Activated CD4-positive, CD25-positive, alpha-beta regulatory T cell treated with anti-CD3 and anti-CD28 coated beads, Interleukin-2, amount 50 U/mL, for 16 hours (primary cell): ENCODE results near the gene NLRC5.

Experiments used
- DNase-seq: peaks from one replicate; pipeline ENCODE4 v3.0.0-alpha.2; 2020; ENCODE audit warnings: low read depth, low spot score

Gene NLRC5

DNA sequence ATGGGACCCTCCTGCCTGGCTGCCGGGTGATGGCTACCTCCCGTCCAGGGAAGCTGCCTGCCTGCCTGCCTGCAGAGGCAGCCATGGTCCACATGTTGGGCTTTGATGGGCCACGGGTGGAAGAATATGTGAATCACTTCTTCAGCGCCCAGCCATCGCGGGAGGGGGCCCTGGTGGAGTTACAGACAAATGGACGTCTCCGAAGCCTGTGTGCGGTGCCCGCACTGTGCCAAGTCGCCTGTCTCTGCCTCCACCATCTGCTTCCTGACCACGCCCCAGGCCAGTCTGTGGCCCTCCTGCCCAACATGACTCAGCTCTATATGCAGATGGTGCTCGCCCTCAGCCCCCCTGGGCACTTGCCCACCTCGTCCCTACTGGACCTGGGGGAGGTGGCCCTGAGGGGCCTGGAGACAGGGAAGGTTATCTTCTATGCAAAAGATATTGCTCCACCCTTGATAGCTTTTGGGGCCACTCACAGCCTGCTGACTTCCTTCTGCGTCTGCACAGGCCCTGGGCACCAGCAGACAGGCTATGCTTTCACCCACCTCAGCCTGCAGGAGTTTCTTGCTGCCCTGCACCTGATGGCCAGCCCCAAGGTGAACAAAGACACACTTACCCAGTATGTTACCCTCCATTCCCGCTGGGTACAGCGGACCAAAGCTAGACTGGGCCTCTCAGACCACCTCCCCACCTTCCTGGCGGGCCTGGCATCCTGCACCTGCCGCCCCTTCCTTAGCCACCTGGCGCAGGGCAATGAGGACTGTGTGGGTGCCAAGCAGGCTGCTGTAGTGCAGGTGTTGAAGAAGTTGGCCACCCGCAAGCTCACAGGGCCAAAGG is 36.8 kb downstream of the NLRC5 start:
- DNase-seq = no peak

DNA sequence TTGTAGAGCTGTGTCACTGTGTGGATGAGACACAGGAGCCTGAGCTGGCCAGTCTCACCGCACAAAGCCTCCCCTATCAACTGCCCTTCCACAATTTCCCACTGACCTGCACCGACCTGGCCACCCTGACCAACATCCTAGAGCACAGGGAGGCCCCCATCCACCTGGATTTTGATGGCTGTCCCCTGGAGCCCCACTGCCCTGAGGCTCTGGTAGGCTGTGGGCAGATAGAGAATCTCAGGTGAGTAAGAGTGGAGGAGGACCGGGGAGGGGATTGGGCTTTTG is 37.4 kb downstream of the NLRC5 start:
- no peak for DNase-seq

DNA sequence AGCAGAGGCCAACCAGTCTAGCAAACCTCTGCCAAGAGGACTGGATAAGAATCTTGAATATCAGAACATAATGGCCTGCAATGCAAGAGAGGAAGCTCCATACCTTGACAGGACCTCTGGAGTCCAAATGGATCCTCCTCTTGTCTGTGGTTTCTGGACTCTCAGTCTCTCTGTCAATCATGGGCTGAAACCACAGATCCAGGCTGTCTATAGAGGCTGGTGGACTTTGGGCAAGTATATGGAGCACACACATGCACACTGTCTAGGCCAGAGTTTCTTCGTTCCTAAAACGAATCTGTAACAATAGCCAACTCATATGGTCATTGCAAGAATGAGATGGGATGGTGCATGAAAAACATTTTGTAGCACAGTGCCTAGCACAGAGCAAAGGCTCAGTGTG is 37.7 kb downstream of the NLRC5 start:
- no peak for DNase-seq

DNA sequence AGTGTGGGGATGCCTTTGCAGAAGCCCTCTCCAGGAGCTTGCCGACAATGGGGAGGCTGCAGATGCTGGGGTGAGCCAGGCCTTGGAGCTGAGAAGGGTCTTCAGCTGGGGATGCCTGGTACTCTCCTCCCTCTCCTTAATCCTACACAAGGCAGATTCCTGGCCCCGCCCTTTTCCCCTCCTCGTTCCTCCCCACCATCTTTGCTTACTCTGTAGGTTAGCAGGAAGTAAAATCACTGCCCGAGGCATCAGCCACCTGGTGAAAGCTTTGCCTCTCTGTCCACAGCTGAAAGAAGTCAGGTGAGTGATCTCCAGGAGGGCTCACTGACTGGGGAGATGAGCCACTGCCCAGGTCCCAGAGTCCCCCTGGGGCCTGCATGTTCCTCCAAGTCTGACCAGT is 38.7 kb downstream of the NLRC5 start:
- no peak for DNase-seq

DNA sequence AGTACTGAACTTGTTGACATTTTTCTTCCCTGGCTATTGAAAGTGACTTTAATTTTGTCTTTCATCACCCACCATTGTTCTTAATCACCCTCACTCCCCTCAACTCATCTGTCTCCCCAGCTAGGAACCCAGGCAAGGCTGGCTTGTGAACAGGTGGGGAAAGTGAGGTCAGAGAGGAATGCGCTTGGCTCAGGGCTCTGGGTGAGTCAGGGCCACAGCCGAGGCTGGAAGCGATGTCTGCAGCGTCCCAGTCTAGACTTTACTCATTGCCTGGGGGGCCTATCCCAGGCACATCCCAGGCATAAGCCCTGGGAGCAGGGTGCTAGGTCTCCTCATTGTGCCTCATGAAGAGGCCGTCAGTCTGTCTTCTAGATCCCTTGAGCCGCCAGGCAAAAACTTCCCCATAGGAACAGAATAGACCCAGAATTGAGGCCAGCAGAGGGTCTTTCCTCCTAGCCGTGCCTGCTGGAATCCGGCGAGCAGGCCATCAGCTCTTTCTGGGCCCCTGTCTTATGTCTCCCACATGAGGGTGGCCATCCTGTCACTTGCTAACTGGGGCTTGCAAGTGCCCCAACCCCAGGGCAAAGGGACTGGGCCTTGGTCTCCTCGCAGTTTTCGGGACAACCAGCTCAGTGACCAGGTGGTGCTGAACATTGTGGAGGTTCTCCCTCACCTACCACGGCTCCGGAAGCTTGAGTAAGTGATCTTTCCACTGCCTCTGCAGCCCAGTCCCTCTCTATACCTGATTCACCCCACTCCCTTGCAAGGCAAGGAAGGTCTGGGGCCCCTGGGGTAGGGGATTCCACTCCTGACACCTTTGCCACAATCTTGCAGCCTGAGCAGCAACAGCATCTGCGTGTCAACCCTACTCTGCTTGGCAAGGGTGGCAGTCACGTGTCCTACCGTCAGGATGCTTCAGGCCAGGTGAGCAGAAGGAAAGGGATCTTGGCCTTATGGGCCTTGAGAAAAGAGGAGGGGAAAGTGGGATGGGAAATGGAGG is 40.1 kb downstream of the NLRC5 start:
- no peak for DNase-seq

DNA sequence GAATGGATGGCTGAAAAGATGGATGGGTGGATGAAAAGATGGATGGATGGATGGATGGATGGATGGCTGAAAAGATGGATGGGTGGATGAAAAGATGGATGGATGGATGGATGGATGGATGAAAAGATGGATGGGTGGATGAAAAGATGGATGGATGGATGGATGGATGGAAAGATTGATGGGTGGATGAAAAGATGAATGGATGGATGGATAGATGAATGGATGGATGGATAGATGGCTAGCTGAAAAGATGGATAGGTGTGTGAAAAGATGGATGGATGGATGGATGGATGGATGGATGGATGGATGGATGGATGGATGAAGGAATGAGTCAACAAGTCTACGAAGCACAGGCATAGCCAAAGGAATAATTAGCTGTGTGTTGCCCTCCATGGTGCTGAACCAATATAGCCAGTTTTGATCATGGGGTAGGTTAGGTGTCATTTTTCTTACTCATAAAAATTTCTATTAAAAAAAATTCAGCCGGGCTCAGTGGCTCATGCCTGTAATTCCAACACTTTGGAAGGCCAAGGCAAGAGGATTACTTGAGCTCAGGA is 41.1 kb downstream of the NLRC5 start:
- no peak for DNase-seq

DNA sequence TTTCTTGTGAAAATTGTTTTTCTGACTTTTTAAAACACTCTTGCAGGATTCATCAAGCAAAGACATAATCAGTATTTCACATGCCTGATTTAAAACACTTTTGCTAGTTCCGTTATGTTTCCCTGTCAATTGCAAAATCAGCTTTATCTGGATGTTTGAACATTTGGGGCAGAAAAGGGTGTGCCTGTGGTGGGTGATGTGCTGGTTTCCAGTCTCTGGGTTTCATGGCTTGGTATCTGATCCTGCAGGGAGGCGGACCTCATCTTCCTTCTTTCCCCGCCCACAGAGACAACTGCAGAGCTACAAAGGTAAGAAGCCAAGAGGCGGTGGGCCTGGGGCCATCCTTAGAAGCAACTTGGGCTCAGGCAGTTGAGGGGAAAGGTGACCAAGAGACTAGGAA is 41.8 kb downstream of the NLRC5 start:
- no peak for DNase-seq

DNA sequence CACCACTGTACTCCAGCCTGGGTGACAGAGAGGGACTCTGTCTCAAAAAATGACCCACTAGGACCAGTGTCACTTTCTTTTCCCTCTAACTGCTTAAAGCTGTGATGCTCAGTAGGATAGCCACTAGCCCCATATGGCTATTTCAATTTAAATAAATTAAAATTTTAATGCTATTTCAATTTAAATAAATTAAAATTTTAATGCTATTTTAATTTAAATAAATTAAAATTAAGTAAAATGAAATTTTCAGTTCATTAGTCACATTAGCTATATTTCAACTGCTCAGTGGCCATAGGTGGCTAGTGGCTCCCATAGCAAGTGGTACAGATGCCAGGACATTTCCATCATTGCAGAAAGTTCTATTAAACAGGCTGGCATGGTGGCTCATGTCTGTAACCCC is 43.0 kb downstream of the NLRC5 start:
- no peak for DNase-seq

DNA sequence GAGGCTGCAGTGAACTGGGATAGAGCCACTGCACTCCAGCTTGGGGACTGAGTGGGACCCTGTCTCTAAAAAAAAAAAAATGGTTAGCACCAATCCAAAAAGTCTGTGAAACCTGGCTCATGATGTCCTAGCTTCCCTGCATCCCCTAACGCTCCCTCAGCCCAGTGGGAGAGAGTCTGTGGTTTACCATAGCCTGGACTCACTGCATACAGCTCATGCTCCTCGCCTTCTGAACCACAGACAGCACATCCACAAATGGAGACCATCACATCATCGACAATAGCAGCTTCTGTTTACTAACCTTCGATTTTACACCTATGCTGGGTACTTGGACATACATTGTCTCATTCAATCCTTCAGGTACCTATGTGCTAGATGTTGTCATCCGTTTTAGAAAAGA is 43.6 kb downstream of the NLRC5 start:
- DNase-seq = no peak

DNA sequence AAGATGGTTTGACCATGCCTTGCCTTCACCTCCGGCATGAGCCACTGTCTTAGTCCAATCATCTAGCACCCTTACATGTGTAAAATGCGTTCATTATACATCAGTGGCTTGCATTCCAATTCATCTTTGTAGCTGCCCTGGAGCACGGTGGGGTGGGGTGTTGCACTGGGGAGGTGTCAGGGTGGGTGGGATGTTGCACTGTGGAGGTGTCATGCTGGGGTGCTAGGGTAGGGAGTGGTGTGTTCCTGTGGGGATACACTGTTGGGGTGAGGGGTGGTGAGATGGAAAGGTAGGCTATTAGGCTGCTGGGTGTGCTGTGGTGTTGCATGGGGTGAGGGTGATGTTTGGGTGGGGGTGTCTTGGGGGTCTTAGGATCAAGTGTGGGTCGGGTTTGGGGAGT is 47.0 kb downstream of the NLRC5 start:
- no peak for DNase-seq

DNA sequence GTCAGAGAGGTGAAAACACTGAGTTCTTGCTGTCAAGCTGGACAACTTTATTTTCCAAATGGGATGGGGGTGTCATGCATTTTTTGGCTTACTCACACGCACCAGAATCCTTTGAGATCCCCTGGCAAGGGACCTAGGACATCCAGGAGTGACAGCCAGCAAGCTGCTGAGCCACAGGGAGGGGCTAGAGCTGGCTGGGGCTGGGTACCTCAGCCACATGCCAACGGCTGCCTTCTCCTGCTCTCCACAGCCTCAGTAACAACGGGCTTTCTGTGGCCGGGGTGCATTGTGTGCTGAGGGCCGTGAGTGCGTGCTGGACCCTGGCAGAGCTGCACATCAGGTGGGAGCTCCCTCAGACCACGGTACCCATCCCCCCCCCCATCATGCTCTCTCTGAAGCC is 47.6 kb downstream of the NLRC5 start:
- DNase-seq = no peak

DNA sequence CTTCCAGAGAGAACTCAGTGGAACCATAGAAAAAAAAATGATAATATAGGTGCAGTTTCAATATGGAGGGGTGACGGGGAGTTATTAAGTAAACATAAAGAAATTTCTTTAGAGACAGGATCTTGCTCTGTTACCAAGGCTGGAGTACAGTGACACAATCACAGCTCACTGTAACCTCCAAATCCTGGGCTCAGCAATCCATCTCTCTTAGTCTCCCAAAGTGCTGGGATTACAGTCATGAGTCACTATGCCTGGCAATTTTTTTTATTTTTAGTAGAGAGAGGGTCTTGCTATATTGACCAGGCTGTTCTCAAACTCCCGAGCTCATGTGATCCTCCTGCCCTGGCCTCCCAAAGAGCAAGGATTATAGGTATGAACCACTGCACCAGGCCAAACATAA is 48.8 kb downstream of the NLRC5 start:
- no peak for DNase-seq

DNA sequence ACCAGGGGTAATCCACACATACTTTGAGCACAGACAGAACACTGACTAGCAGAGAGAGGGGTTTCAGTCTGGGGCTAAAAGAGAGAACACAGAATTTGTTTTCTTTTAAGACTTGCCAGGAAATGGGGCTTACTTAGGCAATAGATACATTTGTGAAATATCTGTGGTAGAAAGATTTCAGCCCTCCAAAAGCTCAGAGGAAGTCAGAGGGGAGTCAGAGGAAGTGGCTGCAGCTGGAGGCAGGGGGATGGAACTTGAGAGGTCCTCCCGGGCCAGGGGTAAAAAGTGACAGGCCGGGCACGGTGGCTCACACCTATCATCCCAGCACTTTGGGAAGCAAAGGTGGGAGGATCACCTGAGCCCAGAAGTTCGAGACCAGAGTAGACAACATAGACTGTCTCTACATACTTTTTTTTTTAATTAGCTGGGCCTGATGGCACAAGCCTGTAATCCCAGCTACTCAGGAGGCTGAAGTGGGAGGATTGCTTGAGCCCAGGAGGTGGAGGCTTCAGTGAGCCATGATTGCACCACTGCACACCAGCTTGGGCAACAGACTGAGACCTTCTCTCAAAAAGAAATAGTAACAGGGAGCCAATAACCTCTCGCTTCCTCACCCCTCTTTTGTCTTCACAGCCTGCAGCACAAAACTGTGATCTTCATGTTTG is 49.9 kb downstream of the NLRC5 start:
- no peak for DNase-seq

DNA sequence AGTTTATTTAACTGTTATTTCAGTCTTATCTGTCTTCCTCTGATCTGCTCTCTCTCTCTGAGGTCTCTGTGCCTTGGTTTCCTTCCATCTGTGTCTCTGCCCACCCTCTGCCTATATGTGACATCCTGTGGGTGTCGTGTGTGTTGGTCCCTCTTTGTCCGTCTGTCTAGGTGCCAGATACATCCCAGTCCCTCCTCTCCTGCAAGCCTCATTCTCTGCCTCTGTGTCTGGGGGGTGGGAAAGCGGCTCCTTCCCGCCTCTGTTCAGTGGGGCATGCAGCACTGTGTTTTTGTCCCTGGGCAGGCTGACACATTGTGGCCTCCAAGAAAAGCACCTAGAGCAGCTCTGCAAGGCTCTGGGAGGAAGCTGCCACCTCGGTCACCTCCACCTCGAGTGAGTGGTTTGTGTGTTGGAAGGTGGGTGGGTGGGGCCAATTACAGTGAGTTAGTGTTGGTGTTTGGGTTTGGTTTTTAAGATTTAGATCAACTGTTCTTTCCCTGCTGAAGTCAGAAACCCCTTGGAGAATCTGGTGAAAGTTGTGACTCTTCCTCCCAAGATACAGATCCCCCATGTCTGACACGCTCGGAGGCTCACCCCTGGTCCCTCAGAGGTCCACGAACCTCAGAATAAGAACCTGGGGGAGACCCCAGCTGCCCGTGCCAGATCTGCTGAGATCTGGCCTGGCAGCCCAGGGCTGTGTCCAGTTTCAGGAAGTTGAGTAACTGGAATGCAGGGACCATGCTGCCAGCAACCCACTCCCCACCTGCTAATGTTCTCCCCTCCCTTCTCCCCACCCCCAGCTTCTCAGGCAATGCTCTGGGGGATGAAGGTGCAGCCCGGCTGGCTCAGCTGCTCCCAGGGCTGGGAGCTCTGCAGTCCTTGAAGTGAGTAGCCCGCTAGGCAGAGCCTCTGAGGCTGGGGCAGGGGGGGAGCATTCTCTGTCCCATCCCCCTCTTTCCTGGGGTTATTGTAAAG is 52.1 kb downstream of the NLRC5 start:
- DNase-seq = peak; percentile 70

DNA sequence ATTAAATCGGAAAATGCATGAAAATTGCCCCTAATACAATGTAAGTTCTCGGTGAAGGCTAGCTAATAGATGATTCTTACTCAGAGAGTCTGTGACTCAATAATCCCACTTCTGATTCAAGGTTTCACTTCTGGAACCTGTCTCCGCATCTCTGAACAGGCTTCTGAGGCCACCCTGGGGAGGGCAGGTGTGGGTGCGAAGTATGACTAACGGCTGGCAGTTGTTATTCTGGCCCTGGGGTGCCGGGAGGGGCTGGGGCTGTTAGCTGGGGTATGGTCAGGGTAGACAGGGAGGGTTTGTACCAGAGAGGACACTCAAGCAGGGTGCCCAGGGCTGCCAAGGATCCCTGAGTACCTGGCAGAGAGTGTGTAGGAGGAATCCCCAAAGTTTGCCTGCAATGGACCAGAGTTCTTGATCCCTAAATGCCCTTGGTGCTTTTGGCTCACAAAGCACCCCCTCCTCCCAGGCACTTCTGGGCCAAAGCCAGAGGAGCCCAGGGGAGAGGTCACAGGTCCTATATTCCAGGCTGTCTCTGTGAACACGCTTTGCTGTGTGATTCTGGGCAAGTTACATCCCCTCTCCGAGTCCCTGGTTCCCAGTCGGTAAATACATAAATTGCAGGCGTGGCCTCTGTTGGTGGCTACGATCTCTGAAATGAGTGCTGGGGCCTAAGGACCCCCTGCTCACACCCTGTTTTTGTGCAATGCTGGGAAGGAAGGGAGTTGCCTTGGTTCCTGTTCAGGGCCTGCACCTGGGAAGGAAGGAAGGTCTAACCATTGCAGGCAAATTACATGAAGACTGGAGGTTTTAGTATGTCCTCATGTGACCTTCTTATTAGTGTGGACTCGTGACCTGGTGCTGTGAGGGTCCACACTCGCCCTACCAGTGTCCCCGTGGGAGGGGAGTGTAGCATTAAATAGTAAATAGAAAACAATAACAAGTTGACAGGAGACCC is 53.1 kb downstream of the NLRC5 start:
- DNase-seq = peak; percentile 56

DNA sequence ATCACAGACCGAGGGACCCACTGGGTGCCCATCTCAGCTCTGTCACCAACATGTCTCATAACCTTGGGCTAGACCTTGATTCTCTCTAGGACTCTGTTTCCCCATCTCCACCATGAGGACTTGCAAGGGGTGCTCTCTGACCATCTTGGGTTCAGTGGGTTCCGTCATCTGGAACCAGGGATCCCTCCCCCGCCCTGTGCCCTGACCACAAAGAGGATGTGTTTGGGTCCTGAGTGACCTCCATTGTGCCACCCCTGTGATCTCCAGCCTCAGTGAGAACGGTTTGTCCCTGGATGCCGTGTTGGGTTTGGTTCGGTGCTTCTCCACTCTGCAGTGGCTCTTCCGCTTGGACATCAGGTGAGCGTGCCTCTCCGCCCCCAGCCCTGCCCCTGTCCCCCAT is 53.9 kb downstream of the NLRC5 start:
- DNase-seq = no peak

DNA sequence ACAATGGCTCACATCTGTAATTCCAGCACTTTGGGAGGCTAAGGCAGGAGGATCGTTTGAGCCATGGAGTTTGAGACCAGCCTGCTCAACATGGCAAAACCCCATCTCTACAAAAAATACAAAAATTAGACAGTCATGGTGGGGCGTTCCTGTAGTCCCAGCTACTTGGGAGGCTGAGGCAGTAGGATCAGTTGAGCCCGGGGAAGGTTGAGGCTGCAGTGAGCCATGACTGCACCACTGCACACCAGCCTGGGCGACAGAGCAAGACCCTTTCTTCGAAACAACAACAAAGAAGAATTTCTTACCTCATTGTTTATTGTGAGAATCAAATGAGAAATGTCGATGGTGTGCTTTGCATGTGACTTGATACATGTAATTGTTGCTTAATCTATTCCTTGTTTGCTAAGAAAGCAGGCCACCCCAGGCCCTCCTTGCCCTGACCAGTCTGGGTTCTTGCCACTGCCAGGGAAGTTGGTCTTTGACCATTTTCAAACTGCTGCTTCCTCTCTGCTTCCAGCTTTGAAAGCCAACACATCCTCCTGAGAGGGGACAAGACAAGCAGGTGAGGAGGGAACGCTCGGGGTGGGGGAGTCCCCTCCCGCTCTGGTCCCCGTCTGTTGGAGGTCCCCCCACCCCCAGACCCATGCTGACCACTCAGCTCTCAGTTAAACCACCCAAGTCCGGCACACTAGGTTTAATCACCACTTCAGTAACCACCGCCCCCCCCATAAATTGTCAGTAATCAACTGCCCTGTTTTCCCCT is 55.8 kb downstream of the NLRC5 start:
- no peak for DNase-seq

DNA sequence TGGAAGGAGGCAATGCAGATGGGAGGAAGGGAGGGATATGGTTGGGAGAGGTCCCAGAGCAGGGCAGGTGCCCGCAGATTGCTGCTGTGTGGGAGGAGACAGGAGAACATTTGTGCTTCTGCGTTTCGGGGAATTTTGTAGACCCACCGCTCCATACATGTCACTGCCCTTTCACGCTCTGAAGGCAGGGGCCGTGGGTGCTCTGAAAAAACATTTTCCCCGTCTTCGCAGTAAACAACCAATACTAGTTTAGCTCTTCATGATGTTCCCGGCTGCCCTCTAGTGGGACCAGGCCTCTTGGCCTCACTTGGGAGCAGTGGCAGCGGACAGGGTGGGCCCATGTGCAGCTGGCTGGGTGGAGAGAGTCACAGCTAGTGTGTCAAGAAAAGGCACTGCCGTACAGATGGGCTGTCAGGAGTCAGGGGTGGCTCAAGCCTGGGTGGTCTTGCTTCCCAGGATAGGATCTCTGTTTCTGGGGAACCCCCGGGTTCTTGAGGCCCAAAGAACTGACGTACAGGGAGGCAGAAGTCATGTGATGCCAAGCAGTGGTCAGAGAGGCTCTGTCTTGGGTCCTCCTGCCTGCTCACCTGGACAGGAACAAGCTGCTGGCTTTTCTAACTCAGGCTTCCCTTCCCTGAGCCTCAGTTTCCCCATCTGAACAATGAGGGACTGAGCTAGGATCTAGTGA is 56.5 kb downstream of the NLRC5 start:
- no peak for DNase-seq
